Left kidney (tissue), 2 donors: ENCODE measurements around the gene MMP24OS. TPM values are rescaled to one million over a fixed set of nuclear protein-coding genes. Genes with fewer than 3 reads are reported as not detected.
"Not testable (repeated sequence)": the region's sequence is repeated elsewhere in the genome, so short reads cannot be mapped to it uniquely, and the experiment has no call there.

Experiments
- DNase-seq: peaks from one replicate; pipeline ENCODE4 v3.0.0-alpha.2; 2013
- polyA plus RNA-seq: library from polyadenylated mRNA; unstranded; fragments of 120-200 nt; gene quantifications from one replicate; pipeline ENCODE4 v1.2.1, GENCODE V29; 2013; ENCODE audit not compliant: insufficient read length

The MMP24OS gene
- polyA plus RNA-seq, 1 donor, result 34.9 TPM

DNA sequence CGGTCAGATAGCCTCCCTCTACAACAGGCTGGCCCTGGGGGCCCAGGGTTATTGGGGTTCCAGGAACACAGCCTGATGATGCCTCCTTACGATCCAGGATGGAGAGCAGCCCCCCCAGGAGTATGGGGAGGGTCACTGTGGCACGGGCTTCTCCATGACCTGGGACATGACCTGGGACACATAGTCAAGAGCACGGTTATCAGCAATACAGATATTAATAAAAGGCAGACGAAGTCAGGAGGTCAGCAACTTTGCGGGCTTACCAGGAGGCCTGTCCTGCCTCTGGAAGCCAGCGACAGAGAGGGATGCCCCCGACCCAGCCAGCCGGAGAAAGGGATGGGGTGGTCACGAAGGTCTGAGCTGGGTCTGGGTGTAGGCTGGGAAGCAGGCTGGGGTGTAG lies 795 bp downstream of the MMP24OS start:
- DNase-seq, result no peak

- no peak for DNase-seq
These were observed 1.5 kb downstream of the MMP24OS start for GRCh38 chr20:35276408-35276807.

GRCh38 chr20:35275741-35276251 lies 2.1 kb downstream of the MMP24OS start:
- DNase-seq, result no peak

GRCh38 chr20:35274172-35275092 lies 3.5 kb downstream of the MMP24OS start:
- DNase-seq, result no peak

DNA sequence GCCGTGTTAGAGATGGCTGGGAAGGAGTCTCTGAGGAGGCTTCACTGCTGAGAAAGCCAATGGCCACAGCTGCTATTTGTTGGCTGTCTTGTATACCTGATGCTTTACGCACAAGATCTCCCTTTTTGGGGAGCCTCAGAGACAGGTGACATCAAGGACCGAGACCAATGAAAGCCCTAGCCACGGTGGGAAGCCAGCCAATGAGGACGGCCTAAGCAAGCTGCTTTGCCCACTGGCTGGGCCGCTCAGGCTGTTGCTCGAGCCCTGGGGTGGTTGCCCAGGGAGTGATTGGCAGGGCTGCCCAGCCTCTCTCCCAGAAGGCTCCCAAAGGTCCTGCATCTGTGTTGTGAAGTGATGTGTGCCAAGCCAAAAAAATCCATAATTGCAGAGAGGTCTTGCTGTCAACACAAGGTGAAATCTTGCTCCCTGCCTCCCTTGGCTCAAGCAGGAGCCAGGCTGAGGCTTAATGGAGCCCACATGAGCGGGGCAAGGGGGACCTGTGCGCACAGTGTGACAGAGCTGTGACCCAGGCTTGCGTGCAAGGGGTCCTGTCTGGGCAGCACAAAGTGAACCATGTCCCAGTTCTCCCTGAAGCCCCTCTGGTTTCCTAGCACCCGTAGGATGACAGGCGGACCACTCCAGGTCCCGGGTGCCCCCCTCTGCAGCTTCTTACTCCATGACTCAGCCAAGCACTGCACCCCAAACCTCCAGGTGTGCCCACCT lies 4.3 kb downstream of the MMP24OS start:
- no peak for DNase-seq

- no peak for DNase-seq
These were observed 6.0 kb downstream of the MMP24OS start for GRCh38 chr20:35271904-35272303.

DNA sequence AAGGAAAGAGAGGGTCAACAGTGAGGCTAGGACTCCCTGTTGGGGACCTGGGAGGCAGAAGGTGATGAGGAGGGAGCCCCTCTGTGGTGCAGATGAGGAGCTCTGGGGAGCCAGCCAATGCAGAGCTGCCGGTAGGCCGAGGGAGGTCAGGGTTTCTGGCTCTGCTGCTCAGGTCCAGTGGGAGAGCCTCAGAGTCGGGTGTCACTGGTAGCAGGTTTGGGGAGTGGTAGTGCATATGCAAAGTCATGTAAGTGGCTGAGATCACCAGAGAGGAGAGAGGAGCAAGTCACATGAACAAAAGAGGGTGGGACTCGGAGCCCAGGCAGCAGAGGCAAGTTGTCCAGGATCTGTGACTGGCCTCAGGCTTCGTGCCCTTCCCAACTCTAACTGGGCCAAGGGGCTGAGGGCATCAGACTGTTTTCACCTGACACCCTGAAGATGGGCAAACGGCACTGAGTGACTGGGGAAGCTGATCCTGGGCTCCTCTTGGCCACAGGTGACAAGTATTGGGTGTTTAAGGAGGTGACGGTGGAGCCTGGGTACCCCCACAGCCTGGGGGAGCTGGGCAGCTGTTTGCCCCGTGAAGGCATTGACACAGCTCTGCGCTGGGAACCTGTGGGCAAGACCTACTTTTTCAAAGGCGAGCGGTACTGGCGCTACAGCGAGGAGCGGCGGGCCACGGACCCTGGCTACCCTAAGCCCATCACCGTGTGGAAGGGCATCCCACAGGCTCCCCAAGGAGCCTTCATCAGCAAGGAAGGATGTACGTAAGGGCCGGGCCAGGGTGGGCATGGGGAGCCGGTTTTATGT lies 6.6 kb downstream of the MMP24OS start:
- DNase-seq, result no peak

- no peak for DNase-seq
These were observed 7.7 kb downstream of the MMP24OS start for GRCh38 chr20:35270021-35270902.

- DNase-seq, result peak; percentile 57
These were observed 8.7 kb downstream of the MMP24OS start for GRCh38 chr20:35269055-35269781.

DNA sequence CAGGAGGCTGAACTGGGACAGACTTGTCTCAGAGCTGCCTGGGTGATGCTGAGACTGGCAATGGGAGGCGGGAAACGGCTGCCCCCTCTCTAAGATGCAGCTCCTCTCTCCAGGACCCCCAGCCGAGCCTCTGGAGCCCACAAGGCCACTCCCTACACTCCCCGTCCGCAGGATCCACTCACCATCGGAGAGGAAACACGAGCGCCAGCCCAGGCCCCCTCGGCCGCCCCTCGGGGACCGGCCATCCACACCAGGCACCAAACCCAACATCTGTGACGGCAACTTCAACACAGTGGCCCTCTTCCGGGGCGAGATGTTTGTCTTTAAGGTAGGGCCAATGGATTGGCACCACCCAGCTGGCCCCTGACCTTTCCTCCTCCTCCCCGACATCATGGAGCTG lies 10.8 kb downstream of the MMP24OS start:
- DNase-seq, result no peak

DNA sequence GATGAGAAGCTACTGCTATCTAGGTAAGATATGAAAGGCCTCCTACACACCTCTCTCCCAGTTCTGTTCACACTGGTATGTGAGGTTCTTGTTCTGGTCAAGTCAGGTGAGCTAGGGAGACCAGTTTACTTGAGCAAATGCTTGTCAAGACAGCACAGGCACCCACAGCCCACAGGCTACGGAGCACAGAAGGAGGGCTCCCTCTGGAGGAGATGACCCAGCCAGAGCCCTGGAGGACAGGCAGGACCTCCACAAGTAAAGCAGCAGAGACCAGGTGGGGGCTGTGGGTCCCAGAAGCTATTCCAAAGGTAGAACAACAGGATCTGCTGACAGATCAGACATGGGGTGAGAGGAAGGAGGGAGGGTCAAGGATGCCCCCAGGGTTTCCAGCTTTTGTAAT lies 13.2 kb downstream of the MMP24OS start:
- no peak for DNase-seq

- DNase-seq, result no peak
These were observed 14.2 kb downstream of the MMP24OS start for GRCh38 chr20:35263532-35264341.

DNA sequence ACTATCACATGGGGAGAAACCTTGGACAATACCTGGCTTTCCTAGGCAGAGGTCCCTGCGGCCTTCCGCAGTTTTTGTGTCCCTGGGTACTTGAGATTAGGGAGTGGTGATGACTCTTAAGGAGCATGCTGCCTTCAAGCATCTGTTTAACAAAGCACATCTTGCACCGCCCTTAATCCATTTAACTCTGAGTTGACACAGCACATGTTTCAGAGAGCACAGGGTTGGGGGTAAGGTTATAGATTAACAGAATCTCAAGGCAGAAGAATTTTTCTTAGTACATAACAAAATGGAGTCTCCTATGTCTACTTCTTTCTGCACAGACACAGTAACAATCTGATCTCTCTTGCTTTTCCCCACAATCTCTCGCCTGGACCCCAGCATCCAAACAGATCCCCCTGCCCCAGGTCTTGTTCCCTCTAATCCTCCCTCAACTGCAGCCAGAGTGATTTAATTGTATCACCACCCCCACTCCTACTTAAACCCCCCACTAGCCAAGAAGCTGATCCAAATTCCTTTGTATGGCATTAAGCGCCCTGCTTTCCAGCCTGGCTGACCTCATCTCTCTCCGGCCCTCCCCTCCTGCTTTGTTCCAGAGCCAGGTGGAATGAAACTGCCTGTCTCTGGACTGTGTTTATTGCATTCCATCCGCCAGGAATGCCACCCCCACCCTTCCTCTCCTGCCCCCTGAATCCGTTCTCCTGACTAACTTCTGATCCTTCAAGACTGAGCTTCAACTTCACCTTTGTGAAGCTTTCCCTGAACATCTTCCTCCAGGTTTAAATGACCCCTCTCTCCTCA lies 15.0 kb downstream of the MMP24OS start:
- DNase-seq, result peak; percentile 84

- DNase-seq, result not testable (repeated sequence)
These were observed 15.6 kb downstream of the MMP24OS start for GRCh38 chr20:35262321-35262720.

DNA sequence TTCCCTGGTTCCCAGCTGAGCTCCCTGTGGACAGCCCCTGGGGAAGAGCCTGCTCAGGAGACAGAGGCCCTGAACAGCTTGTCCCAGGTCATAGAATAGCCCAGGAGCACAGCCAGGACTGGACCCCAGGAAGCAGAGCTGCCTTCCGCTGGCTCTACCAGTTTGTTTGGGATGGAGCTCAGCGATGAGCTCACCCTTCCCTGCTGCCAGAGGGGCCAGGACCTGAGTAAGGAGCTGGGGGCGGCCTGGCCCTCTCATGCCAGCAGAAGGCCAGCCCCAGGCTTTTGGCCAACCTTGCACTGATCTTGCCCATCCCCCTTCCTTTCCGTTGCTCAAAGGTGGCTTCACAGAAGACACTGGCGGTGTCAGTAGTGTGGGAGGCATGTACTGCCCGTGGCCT lies 17.5 kb downstream of the MMP24OS start:
- no peak for DNase-seq

DNA sequence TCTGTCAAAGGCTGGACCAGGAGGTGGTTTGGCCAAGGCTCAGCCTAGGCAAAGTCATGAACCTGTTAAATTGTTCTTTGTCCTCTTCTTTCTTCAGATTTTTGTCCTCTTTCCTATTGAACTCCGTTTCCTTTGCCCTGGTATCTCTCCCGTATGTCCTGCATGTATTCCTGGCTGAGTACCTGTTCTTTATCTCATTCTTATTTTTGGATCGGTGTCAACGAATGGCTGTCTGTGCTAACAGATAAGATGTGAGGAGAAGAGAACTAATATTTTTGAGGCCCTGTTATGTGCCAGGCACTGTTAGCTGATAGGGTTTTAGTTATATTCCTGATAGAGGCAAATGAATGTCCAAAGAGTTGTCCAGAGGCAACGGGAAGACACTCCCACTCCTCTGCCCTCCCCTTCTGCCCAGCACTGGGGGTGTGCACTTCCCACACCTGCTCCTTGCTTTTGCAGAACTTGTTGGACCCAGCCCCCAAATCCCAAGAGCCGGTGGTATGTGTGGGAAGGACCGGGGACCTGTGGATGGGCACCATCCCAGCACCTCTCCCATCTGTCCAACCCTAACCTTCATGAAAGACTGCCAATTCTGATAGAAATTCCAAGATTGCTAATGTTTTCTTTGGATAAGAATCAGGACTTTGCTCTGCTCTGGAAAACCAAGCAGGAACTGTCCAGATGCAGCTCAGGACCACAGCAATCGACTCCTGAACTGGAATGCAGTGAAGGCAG lies 20.6 kb downstream of the MMP24OS start:
- no peak for DNase-seq

DNA sequence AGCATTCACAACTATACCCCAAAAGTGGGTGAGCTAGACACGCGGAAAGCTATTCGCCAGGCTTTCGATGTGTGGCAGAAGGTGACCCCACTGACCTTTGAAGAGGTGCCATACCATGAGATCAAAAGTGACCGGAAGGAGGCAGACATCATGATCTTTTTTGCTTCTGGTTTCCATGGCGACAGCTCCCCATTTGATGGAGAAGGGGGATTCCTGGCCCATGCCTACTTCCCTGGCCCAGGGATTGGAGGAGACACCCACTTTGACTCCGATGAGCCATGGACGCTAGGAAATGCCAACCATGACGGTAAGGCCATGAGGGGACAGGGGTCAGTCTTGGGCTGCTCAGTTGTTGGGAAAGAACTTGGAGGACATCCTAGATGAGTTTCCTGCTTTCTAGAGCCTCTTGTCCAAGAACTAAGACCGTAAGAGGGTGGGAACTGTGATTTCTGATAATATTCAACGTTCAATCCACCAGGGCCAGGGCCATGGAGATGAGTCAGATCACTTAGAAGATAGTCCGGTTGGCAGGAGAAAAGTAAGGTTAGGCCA lies 23.4 kb downstream of the MMP24OS start:
- DNase-seq, result no peak

GRCh38 chr20:35253010-35253409 lies 24.9 kb downstream of the MMP24OS start:
- DNase-seq, result no peak
